Tongue (tissue), 2 donors: ENCODE results near the gene KCNMA1. TPM values are rescaled to one million over a fixed set of nuclear protein-coding genes. Genes with fewer than 3 reads are reported as not detected.
A peak's percentile ranks its signal among the peaks of the same experiment; 100 is the strongest.

Experiments used
- DNase-seq: peaks from one replicate; pipeline ENCODE4 v3.0.0-alpha.2; 2015
- total RNA-seq: library from RNA; depleted of rRNA; stranded (reverse); fragments of >200 nt; gene quantifications from one replicate; pipeline ENCODE4 v1.2.3, GENCODE V29; 2014

The KCNMA1 gene
- total RNA-seq, 1 donor from 2014 or later = 34.3 TPM

GRCh38 chr10:77506517-77507200 lies 130.9 kb downstream of the KCNMA1 start:
- DNase-seq = peak; percentile 20

DNA sequence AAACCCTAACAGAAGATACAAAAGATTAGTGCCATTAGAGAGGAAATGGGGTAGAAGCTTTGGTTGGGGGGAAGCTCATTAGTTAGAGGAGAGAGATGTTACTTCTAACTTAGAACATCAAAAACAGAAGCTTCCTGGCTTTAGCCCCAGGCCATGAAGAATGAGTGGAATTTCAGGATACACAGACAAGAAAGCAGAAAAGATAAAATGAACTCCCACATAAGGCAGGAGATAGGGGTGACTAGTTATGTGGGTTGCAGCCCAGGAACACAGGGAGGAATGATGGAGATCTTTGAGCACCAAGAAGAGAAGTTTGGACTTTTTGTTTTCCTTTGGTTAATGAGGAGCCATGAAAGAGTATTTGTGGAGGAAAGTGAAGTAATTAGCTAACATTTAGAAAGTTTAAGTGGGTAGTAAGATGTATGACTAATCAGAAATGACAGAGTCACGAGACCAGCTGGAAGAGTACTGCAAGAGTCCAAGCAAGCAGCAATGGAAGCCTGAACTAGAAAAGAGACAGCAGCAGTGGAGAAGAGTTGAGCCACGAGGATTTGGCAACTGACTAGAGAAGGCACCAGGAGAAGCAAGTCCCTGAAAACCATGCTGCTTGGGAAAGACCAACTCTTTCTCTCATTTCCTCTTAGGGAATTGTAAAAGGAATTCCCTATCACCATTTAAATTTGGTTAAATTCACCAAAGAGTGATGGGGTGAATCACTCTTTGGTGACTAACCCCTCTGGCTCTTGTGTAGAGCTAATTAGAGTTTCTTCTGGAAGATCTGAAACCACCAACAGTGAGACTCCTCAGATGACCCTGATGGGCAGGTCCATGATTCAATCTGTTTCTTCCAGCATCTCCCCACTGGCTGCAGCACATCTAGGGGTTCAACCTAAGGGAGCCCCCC lies 131.9 kb downstream of the KCNMA1 start:
- no peak for DNase-seq

DNA sequence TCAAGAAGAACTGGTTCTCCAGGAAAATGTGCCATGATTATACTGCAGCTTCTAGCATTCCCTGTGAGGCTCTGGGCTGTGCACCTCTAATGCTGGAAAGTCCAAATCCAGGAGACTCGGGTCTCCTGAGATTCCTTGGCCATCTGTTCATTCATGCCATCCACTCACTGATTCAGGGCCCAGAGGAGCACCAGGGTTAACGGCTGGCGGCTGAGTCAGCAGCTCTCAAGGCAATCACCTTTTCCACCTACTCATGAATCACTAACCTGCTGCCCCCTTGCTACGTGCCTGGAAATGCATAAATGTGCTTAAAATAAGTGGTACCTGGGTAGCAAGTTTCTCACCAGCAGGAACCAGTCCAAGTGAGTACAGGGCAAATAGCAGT lies 132.7 kb downstream of the KCNMA1 start:
- no peak for DNase-seq

DNA sequence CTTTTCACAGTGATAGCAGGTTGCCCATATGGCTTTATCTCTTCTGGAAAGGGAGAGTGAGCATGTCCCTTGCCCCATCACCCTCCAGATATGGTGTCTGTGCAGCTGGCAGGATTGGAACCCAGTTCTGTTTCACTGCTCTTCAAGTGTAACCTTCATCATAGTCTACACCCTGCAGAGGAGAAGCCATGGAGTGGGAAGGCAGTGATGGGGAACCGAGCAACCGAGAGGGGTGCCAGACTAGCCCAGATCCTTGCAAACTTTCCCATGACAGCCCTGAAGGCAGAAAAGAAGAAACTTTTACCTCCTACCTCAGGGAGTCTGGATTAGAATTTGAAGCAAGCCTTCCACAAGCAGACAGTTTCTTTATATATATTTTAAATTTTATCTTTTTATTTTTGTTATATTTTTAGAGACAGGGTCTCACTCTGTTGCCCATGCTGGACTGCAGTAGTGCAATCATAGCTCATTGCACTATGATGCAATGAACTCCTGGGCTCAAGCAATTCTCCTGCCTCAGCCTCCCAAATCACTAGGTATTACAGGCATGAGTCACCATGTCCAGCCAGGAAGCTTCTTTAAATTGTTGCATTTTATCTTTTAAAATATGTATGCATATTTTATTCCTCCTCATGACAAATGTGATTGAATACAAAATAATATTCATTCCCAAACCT lies 133.3 kb downstream of the KCNMA1 start:
- DNase-seq = no peak

DNA sequence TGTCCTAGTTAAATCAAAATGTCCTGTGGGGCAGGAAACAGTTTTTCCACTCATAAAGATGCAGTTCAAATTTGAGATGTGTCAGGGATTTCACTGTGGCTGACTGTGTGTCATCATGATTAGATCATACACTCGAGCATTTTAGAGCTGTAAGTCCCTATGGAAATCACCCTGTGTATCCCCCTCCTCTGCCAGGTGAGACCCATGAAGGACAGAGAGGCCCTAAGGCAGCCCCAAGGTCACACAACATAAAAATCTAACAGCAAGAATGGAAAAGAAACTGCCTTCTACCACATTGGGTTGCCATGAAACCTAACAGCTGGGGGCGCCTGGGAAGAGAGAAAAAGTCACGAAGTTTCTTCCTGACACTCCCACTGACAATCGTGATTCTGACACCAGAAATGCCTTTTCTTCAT lies 135.8 kb downstream of the KCNMA1 start:
- no peak for DNase-seq

DNA sequence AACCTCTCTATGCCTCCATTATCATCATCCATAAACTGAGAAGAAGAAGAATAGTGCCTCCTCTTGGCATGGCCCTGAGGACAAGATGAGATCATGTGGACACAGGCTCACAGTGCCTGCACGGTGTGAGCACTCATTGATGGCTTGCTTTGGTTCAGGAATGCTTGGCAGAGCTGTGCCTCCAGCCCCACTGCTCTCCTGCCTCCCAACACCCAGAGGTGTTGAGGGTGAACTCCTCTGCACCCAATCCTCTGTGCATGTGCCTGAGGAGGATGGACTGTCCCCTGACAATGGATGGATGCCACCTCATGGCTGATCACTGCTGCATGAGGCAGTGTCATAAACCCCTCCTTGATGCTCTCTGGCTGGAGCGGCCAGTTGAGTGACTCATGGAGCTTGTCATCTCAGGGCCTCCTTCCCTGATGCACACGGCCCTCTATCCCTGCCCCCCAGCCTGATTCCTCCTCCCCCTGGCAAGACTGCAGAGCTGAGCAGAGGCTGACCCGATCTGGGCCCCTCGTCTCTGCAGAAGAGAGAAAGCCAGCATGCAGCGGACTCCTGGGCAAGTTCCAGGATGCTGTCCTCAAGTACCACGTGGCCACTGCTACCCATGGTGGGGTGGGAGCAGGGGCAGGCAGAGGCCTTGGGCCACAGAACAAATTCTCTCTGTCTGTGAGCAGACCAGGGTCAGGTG lies 136.3 kb downstream of the KCNMA1 start:
- peak; percentile 73 for DNase-seq

DNA sequence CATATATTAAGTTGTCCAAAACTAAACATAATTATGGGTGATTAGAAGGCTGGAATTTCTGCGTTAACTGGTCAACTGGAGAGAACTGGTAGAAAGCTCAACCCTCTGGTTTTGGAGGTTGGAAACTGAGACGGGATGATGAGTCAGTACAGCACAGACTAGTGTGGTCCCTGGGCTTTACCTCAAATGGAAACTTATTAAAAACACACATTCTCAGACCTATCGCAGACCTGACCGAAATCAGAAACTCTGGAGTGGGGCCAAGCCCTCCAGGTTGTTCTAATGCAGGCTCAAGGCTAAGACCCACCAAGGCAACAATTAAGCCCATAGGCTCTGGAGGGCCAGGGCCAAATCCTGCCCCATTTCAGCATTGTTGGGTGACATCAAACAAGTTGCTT lies 136.9 kb downstream of the KCNMA1 start:
- no peak for DNase-seq

DNA sequence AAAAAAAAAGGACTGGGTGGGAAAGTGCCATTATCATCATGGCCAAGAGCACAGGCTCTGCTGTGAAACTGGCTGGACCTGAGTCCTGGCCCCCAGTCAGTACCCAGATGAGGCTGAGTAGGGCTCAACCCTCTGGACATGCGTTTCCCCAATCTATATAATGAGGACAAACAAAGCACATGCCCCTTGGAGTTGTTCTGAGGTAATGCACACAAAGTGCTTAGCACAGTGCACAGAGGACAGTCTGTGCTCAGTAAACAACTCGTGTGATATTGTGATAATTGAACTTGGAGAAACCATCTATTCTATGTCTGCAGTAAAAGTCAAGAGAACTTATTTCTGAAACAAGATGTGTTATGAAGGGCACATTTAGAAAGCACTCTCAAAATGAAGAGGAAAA lies 138.8 kb downstream of the KCNMA1 start:
- no peak for DNase-seq

DNA sequence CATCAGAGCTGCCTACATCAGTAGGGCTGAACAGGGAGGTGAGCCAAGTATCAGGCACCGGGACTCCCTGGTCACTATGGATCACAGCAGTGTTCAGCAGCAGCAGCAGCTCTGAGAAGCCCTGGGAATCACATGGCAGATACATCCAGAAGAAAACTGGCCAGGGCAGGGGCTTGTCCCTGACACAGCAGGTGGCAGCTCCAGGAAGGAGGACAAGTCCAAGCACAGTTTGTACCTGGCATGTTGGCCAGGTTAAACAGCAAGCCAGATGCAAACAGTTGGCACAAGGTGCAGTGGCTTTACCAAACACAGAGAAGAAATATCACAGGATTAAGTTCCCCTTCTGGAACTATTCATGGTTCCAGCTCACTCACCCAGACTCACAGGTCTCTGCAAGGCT lies 139.4 kb downstream of the KCNMA1 start:
- DNase-seq = no peak

GRCh38 chr10:77497748-77498147 lies 139.9 kb downstream of the KCNMA1 start:
- peak; percentile 17 for DNase-seq

GRCh38 chr10:77496941-77497420 lies 140.6 kb downstream of the KCNMA1 start:
- DNase-seq = no peak

DNA sequence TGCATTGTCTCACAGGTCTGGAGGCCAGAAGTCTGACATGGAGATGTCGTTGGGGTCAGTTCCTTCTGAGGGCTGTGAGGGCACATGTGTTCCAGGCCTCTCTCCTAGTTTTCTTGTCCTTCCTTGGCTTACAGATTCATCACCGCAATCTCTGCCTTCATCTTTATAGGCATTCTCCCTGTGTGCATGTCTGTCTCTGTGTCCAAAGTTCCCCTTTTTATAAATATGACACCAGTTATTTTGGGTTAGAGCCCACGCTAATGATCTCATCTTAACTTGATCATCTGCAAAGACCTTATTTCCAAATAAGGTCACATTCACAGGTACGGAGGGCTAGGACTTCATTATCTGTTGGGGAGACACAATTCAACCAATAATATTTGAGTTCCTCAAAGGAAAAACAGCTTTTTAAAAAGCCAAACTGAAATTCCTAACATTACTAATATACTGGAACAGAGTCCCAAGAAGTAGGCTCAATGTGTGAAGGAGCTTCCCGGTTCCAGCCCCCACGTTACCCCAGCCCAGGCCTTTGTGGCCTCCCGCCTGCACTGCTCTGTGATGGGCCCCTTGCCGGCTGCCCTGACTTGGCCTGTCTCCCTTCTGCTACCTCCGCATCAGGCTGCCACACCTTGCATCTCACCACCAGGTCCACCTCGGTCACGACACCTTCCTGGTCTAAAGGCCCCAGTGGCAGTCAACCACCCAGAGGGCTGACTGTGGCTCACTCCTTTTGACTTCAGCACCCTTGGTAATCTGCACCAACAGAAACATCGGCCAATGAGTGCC lies 142.7 kb downstream of the KCNMA1 start:
- DNase-seq = no peak

- DNase-seq = peak; percentile 57
Measured at GRCh38 chr10:77494327-77494726, 143.3 kb downstream of the KCNMA1 start.

DNA sequence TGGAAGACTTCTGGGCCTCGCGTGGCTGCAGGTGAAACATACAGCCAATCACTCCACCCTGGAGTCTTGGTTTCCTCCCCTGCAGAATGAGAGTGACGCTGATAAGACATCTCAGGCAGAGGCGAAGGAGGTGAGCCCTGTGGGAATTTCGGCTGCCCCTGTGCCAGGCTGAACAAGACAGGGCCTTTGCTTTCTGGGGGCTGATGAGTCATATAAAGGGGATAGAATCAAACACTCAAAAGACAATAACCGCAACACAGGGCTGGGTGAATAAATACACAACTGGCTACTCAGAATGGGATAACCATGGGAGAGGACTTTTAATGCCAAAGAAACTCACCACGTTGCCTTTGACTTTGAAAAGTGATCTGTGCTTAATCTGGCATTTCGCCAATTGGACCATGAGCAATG lies 143.8 kb downstream of the KCNMA1 start:
- no peak for DNase-seq

DNA sequence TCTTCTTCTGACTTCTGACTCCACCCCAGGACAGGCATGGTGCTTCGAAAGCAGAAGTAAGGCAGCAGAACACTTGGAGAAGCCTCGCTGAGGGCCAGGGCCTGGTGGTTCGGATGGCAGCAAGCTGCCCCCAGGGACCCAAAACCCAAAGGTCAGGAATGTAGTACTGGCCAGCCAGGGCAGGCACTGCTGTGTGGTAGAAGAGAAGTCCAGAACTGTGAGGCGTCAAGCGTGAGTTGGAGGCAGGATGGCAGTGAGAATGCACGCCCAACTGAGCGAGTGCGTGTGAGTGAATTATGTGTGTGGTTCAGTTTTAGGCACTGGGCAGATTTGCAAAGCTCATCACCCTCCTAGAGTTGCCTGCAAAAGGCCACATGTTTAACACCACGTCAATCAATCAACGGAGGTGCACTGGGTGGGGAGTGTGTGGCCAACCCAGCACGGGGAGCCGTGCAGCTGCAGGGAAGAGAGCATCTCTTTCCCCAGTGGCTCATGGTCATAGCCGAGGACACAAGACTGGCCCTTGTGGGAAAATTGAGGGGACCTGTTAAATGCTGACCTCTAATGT lies 144.3 kb downstream of the KCNMA1 start:
- no peak for DNase-seq

- no peak for DNase-seq
Measured at GRCh38 chr10:77492368-77492994, 145.1 kb downstream of the KCNMA1 start.

GRCh38 chr10:77490534-77491314 lies 146.9 kb downstream of the KCNMA1 start:
- DNase-seq = peak; percentile 31

GRCh38 chr10:77486517-77486916 lies 151.1 kb downstream of the KCNMA1 start:
- DNase-seq = no peak

- no peak for DNase-seq
Measured at GRCh38 chr10:77485847-77486246, 151.8 kb downstream of the KCNMA1 start.

DNA sequence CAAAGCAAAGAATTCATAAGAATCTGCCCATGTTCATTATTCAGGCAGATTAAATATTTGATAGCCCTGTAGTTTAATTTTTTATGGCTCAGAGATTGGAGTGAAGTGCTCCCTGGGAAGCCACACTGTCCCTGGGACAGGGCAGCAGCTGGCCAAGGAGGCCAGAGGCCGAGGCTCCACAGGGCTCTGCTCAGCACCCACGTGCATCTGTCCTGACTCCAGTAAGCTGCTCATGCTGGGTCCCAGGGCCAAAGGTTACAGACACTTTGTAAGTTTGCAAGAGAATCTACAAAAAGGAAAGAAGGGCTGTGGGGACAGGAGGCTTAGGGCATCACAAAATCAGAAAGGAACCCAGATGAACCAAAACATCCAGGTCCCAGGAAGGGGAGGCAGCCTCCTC lies 155.5 kb downstream of the KCNMA1 start:
- no peak for DNase-seq
